ENCODE data around the gene GDI1.

GDI1 gene

GRCh38 chrX:154409222-154409871 lies 27.6 kb upstream of the GDI1 start, which contains the start of gene DNASE1L1:
DNASE1L1 (minus strand) TSS chrX:154409254; CDS start chrX:154405568, 3,686 bp downstream.
- DNase-seq: no peak

GRCh38 chrX:154411981-154412340 lies 25.0 kb upstream of the GDI1 start:
- DNase-seq: no peak

- no peak for DNase-seq
Observed at GRCh38 chrX:154412468-154412867, 24.5 kb upstream of the GDI1 start.

GRCh38 chrX:154413142-154413541 lies 23.8 kb upstream of the GDI1 start:
- DNase-seq: no peak

- no peak for DNase-seq
Observed at GRCh38 chrX:154417157-154417556, 19.8 kb upstream of the GDI1 start.

GRCh38 chrX:154419189-154419588 lies 17.8 kb upstream of the GDI1 start:
- no peak for DNase-seq

GRCh38 chrX:154419688-154420401 lies 17.1 kb upstream of the GDI1 start:
- peak; percentile 60 for DNase-seq

- DNase-seq: no peak
Observed at GRCh38 chrX:154420402-154420756, 16.6 kb upstream of the GDI1 start.

GRCh38 chrX:154426916-154427770 lies 9.8 kb upstream of the GDI1 start:
- DNase-seq: no peak

GRCh38 chrX:154428176-154429171 lies 8.5 kb upstream of the GDI1 start, which contains the start of gene ATP6AP1:
ATP6AP1 (plus strand) TSS chrX:154428677; CDS start chrX:154428693, 16 bp downstream.
- DNase-seq: peak; percentile 60

GRCh38 chrX:154429711-154430110 lies 7.2 kb upstream of the GDI1 start:
- no peak for DNase-seq

GRCh38 chrX:154430479-154430878 lies 6.5 kb upstream of the GDI1 start:
- no peak for DNase-seq

GRCh38 chrX:154430916-154431315 lies 6.0 kb upstream of the GDI1 start:
- DNase-seq: no peak

- DNase-seq: no peak
Observed at GRCh38 chrX:154431341-154431740, 5.6 kb upstream of the GDI1 start.

GRCh38 chrX:154432210-154432609 lies 4.7 kb upstream of the GDI1 start:
- DNase-seq: no peak

GRCh38 chrX:154433605-154434004 lies 3.3 kb upstream of the GDI1 start:
- no peak for DNase-seq

- no peak for DNase-seq
Observed at GRCh38 chrX:154434394-154435168, 2.4 kb upstream of the GDI1 start.

- no peak for DNase-seq
Observed at GRCh38 chrX:154435171-154435733, 1.7 kb upstream of the GDI1 start.

- no peak for DNase-seq
Observed at GRCh38 chrX:154436374-154436982, 476 bp upstream of the GDI1 start.

GRCh38 chrX:154437971-154438893 lies 1.3 kb downstream of the GDI1 start:
- no peak for DNase-seq

All from SHP77 treated with DMSO at 0.1 percent for 48 hours (cell line).